CD4-positive, CD25-positive, alpha-beta regulatory T cell (primary cell): ENCODE measurements around the gene ARID3A. TPM values are rescaled to one million over a fixed set of nuclear protein-coding genes. Genes with fewer than 3 reads are reported as not detected.

Source experiments
- polyA plus RNA-seq, 4 donors: library from polyadenylated mRNA; unstranded; fragments of 300-500 nt; fragmentation: Illumina TruSeq; gene quantifications; one replicate each; pipeline ENCODE4 v1.2.3, GENCODE V29; 2021
- total RNA-seq: library from RNA; stranded (reverse); gene quantifications from one replicate; pipeline ENCODE4 v1.2.3, GENCODE V29; 2022

Gene ARID3A
- total and polyA plus RNA-seq, 5 donors from 2014 or later: 0.63 to 14.4 (median 1.3) TPM

Other genes with a start within 250 kb of the ARID3A start
- gene FSTL3, start 249.6 kb upstream of the ARID3A start, total RNA-seq: 0.64 TPM
- 1 to 10 TPM in 1 of 4 donors, under 1 TPM in 3; 0.55 to 2.1 (median 0.71) TPM for gene FSTL3, start 249.6 kb upstream of the ARID3A start, polyA plus RNA-seq
- gene PRSS57, start 230.6 kb upstream of the ARID3A start, total RNA-seq: 3.3 TPM
- not detected for gene PRSS57, start 230.6 kb upstream of the ARID3A start, polyA plus RNA-seq
- not detected for gene PALM, start 217.1 kb upstream of the ARID3A start, total RNA-seq
- gene PALM, start 217.1 kb upstream of the ARID3A start, polyA plus RNA-seq: not detected
- gene MISP, start 174.9 kb upstream of the ARID3A start, total RNA-seq: not detected
- gene MISP, start 174.9 kb upstream of the ARID3A start, polyA plus RNA-seq: not detected
- gene PTBP1, start 128.6 kb upstream of the ARID3A start, total RNA-seq: 308 TPM
- gene PTBP1, start 128.6 kb upstream of the ARID3A start, polyA plus RNA-seq: 100 to 1,000 TPM; 108 to 132 (median 126) TPM
- gene PLPPR3, start 104.1 kb upstream of the ARID3A start, total RNA-seq: not detected
- not detected for gene PLPPR3, start 104.1 kb upstream of the ARID3A start, polyA plus RNA-seq
- gene AZU1, start 98.2 kb upstream of the ARID3A start, total RNA-seq: 0.59 TPM
- gene AZU1, start 98.2 kb upstream of the ARID3A start, polyA plus RNA-seq: not detected
- not detected for gene PRTN3, start 85.0 kb upstream of the ARID3A start, total RNA-seq
- gene PRTN3, start 85.0 kb upstream of the ARID3A start, polyA plus RNA-seq: not detected
- gene ELANE, start 73.7 kb upstream of the ARID3A start, total RNA-seq: not detected
- gene ELANE, start 73.7 kb upstream of the ARID3A start, polyA plus RNA-seq: not detected
- gene CFD, start 66.4 kb upstream of the ARID3A start, total RNA-seq: 1.9 TPM
- gene CFD, start 66.4 kb upstream of the ARID3A start, polyA plus RNA-seq: 1 to 10 TPM; 2.0 to 6.4 (median 2.5) TPM
- 71.5 TPM for gene MED16, start 32.8 kb upstream of the ARID3A start, total RNA-seq
- 10 to 100 TPM; 61.9 to 91.7 (median 81.4) TPM for gene MED16, start 32.8 kb upstream of the ARID3A start, polyA plus RNA-seq
- gene RNU6-9, start 32.6 kb upstream of the ARID3A start, total RNA-seq: not detected
- gene RNU6-9, start 32.6 kb upstream of the ARID3A start, polyA plus RNA-seq: not detected
- gene R3HDM4, start 12.8 kb upstream of the ARID3A start, total RNA-seq: 266 TPM
- 100 to 1,000 TPM; 249 to 283 (median 267) TPM for gene R3HDM4, start 12.8 kb upstream of the ARID3A start, polyA plus RNA-seq
- gene KISS1R, start 8.7 kb upstream of the ARID3A start, total RNA-seq: 0.86 TPM
- 1 to 10 TPM in 1 of 4 donors, under 1 TPM in 2, not detected in 1; 0.21 to 1.2 (median 0.48) TPM for gene KISS1R, start 8.7 kb upstream of the ARID3A start, polyA plus RNA-seq
- gene WDR18, start 58.3 kb downstream of the ARID3A start, total RNA-seq: 23.8 TPM
- 10 to 100 TPM; 55.4 to 71.1 (median 64.9) TPM for gene WDR18, start 58.3 kb downstream of the ARID3A start, polyA plus RNA-seq
- gene GRIN3B, start 74.4 kb downstream of the ARID3A start, total RNA-seq: not detected
- not detected for gene GRIN3B, start 74.4 kb downstream of the ARID3A start, polyA plus RNA-seq
- gene TMEM259, start 95.1 kb downstream of the ARID3A start, total RNA-seq: 339 TPM
- gene TMEM259, start 95.1 kb downstream of the ARID3A start, polyA plus RNA-seq: 10 to 100 TPM; 51.6 to 67.1 (median 54.2) TPM
- gene RNU6-2, start 95.5 kb downstream of the ARID3A start, total RNA-seq: not detected
- gene RNU6-2, start 95.5 kb downstream of the ARID3A start, polyA plus RNA-seq: not detected
- gene CNN2, start 100.6 kb downstream of the ARID3A start, total RNA-seq: 397 TPM
- 100 to 1,000 TPM; 378 to 426 (median 401) TPM for gene CNN2, start 100.6 kb downstream of the ARID3A start, polyA plus RNA-seq
- 161 TPM for gene ABCA7, start 114.1 kb downstream of the ARID3A start, total RNA-seq
- gene ABCA7, start 114.1 kb downstream of the ARID3A start, polyA plus RNA-seq: 10 to 100 TPM in 1 of 4 donors, 1 to 10 TPM in 3; 3.4 to 13.3 (median 6.9) TPM
- 756 TPM for gene ARHGAP45, start 141.1 kb downstream of the ARID3A start, total RNA-seq
- gene ARHGAP45, start 141.1 kb downstream of the ARID3A start, polyA plus RNA-seq: 100 to 1,000 TPM; 258 to 297 (median 277) TPM
- 72.4 TPM for gene POLR2E, start 169.3 kb downstream of the ARID3A start, total RNA-seq
- gene POLR2E, start 169.3 kb downstream of the ARID3A start, polyA plus RNA-seq: 100 to 1,000 TPM; 120 to 145 (median 133) TPM
- 112 TPM for gene GPX4, start 178.0 kb downstream of the ARID3A start, total RNA-seq
- gene GPX4, start 178.0 kb downstream of the ARID3A start, polyA plus RNA-seq: 100 to 1,000 TPM; 318 to 406 (median 354) TPM
- 139 TPM for gene SBNO2, start 248.2 kb downstream of the ARID3A start, total RNA-seq
- gene SBNO2, start 248.2 kb downstream of the ARID3A start, polyA plus RNA-seq: 1 to 10 TPM; 2.0 to 5.1 (median 2.7) TPM